Measurements from ENCODE around the gene RRP12.

The RRP12 gene

GRCh38 chr10:97373456-97373855, 27.7 kb downstream of the RRP12 start:
- TF ChIP-seq, protein P1, sequence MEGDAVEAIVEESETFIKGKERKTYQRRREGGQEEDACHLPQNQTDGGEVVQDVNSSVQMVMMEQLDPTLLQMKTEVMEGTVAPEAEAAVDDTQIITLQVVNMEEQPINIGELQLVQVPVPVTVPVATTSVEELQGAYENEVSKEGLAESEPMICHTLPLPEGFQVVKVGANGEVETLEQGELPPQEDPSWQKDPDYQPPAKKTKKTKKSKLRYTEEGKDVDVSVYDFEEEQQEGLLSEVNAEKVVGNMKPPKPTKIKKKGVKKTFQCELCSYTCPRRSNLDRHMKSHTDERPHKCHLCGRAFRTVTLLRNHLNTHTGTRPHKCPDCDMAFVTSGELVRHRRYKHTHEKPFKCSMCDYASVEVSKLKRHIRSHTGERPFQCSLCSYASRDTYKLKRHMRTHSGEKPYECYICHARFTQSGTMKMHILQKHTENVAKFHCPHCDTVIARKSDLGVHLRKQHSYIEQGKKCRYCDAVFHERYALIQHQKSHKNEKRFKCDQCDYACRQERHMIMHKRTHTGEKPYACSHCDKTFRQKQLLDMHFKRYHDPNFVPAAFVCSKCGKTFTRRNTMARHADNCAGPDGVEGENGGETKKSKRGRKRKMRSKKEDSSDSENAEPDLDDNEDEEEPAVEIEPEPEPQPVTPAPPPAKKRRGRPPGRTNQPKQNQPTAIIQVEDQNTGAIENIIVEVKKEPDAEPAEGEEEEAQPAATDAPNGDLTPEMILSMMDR (IDR thresholded peaks at IDR 0.05) = no peak

DNA sequence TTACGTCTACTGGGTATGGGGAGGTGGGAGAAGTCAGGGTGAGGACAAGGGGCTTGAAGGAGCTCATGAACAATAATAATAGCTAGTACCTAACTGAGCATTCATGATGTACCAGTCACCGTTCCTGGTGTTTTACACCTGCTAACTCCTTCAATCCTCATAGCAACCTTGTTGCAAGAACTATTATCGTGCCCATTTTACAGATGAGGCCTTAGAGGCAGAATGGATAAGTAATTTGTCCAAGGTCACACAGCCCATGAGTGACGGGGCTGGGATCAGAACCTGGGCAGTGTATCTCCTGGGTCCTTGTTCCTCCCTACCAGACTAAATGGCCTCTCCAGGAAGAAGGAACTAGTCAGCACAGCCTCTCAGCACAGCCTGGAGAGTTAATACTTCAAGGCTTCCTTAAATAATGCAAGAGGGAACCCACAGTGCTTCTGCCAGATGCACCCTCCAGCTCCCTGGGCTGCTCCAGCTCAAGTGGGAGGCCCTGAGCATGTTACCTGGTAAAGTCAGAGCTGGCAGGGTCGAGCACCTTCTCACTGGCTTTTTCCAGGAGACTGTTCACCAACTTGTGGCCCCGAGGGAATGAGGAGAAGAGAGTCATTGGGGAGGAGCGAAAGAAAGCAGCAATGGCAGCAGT, 28.8 kb downstream of the RRP12 start:
- TF ChIP-seq, protein P1 (IDR thresholded peaks at IDR 0.05) = no peak

DNA sequence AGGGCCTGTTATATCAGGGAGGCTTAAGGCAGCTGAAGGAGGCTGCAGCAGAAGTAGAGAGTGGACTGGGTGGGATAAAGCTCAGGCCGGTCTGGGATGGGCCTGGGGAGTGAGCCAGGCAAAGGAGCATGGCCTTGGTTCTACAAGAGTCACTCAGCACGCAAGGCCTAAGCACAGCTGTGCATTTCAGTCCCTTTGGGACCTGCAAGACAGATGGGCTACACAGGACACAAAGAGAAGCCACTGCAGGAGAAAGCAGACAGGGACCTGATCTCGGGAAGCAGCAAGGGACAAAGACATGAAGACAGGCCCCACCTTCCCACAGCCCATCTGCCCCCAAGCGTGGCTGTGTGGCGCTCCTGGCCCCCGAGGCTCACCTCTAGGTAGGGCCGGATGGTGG, 29.4 kb downstream of the RRP12 start:
- TF ChIP-seq, protein P1 (IDR thresholded peaks at IDR 0.05) = no peak

- TF ChIP-seq, protein P1 (IDR thresholded peaks at IDR 0.05) = no peak
Measured at GRCh38 chr10:97367126-97367649, 34.0 kb downstream of the RRP12 start.

- TF ChIP-seq, protein P1 (IDR thresholded peaks at IDR 0.05) = no peak
Measured at GRCh38 chr10:97366572-97366971, 34.6 kb downstream of the RRP12 start.

DNA sequence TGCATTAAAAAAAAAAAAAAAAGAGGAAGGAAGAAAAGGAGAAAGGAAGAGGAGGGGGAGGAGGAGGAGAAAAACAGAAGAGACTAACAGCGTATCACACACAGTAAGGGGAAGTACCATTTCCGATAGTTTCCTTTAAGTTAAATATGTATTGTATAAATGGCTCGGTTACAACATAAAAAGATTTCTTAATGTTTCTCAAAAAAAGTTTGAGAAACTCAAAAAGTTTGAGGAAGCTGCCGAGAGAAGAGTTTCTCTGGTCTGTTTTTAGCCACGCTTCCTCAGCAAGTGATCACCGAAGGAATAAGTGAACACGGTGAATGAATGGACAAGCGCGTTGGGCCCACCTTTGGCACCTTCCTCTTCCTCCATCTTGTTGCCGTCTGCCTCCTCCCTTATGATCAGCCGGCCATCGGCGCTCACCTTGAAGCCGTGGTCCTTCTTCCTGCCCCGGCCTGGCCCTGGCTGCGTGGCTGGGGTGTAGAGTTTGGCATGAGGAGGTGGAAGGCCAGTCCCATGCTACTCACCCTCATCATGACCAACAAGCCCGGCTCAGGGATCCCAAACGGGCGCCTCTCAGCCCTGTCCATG, 35.3 kb downstream of the RRP12 start:
- TF ChIP-seq, protein P1 (IDR thresholded peaks at IDR 0.05) = no peak

- TF ChIP-seq, protein P1 (IDR thresholded peaks at IDR 0.05) = no peak
Measured at GRCh38 chr10:97363071-97363470, 38.1 kb downstream of the RRP12 start.

Measured in LNCAP (cell line).